ENCODE results near the gene DENND4C. TPM values are rescaled to one million over a fixed set of nuclear protein-coding genes. Genes with fewer than 3 reads are reported as not detected.
"Not testable (repeated sequence)": the region's sequence is repeated elsewhere in the genome, so short reads cannot be mapped to it uniquely, and the experiment has no call there.

Gene DENND4C
- total RNA-seq, 6 experiments from 2014 or later = 16.5 to 20.6 (median 19.3) TPM

- Mint-ChIP-seq H3K9me3 (no peaks in the 10 kb centered on the region), H3K4me3 (no peak overlapping the region), H3K27me3 (ENCODE audit: insufficient read depth) (no peaks in the 10 kb centered on the region; the same call in 1 of the 2 replicates)
Measured at GRCh38 chr9:19186232-19186631, 44.3 kb upstream of the DENND4C start.

GRCh38 chr9:19188771-19189170 lies 41.7 kb upstream of the DENND4C start:
- H3K36me3 Mint-ChIP-seq (ENCODE audit: low read depth) = no peaks in the 10 kb centered on the region
- no peaks in the 10 kb centered on the region; the same call in 1 of the 2 replicates for H3K27me3 Mint-ChIP-seq (ENCODE audit: insufficient read depth)
- H3K27ac Mint-ChIP-seq = no peak overlapping the region
- TF ChIP-seq, protein P1, sequence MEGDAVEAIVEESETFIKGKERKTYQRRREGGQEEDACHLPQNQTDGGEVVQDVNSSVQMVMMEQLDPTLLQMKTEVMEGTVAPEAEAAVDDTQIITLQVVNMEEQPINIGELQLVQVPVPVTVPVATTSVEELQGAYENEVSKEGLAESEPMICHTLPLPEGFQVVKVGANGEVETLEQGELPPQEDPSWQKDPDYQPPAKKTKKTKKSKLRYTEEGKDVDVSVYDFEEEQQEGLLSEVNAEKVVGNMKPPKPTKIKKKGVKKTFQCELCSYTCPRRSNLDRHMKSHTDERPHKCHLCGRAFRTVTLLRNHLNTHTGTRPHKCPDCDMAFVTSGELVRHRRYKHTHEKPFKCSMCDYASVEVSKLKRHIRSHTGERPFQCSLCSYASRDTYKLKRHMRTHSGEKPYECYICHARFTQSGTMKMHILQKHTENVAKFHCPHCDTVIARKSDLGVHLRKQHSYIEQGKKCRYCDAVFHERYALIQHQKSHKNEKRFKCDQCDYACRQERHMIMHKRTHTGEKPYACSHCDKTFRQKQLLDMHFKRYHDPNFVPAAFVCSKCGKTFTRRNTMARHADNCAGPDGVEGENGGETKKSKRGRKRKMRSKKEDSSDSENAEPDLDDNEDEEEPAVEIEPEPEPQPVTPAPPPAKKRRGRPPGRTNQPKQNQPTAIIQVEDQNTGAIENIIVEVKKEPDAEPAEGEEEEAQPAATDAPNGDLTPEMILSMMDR (IDR thresholded peaks at IDR 0.05) = no peak
- peaks cover 9% of the 10 kb centered on the region for H3K4me1 Mint-ChIP-seq (ENCODE audit: low read depth)
- no peak for DNase-seq
- no peak overlapping the region for H3K4me3 Mint-ChIP-seq
- no peaks in the 10 kb centered on the region for H3K9me3 Mint-ChIP-seq

More at GRCh38 chr9:19186232-19186631, 44.3 kb upstream of the DENND4C start:
- no peak for DNase-seq
- TF ChIP-seq, protein P1 (IDR thresholded peaks at IDR 0.05) = no peak
- Mint-ChIP-seq H3K4me1 (ENCODE audit: low read depth) (peaks cover 13% of the 10 kb centered on the region), H3K36me3 (ENCODE audit: low read depth) (no peaks in the 10 kb centered on the region), H3K27ac (no peak overlapping the region)

GRCh38 chr9:19192202-19193028 lies 38.1 kb upstream of the DENND4C start:
- H3K27me3 Mint-ChIP-seq (ENCODE audit: insufficient read depth) = peaks cover 2% of the 10 kb centered on the region
- DNase-seq = no peak
- no peak overlapping the region for H3K27ac Mint-ChIP-seq
- H3K4me3 Mint-ChIP-seq = no peak overlapping the region
- TF ChIP-seq, protein P1 (IDR thresholded peaks at IDR 0.05) = no peak
- H3K4me1 Mint-ChIP-seq (ENCODE audit: low read depth) = no peaks in the 10 kb centered on the region
- no peaks in the 10 kb centered on the region for H3K36me3 Mint-ChIP-seq (ENCODE audit: low read depth)
- no peaks in the 10 kb centered on the region for H3K9me3 Mint-ChIP-seq

DNA sequence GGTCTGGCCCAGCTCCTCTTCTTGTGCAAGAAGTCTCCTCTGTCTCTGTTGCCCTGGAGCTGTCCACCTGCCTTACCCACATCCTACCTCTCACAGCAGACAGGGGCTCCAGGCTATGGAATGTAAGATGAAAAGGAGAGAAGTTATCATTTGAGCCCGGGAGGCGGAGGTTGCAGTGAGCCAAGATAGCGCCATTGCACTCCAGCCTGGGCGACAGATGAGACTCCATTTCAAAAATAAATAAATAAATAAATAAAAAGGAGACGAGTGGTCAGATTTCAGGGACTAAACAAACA lies 37.5 kb upstream of the DENND4C start:
- H3K27ac Mint-ChIP-seq = no peak overlapping the region
- TF ChIP-seq, protein P1 (IDR thresholded peaks at IDR 0.05) = no peak
- DNase-seq = no peak
- H3K4me1 Mint-ChIP-seq (ENCODE audit: low read depth) = no peaks in the 10 kb centered on the region
- no peak overlapping the region for H3K4me3 Mint-ChIP-seq
- no peaks in the 10 kb centered on the region for H3K9me3 Mint-ChIP-seq
- no peaks in the 10 kb centered on the region for H3K36me3 Mint-ChIP-seq (ENCODE audit: low read depth)
- peaks cover 2% of the 10 kb centered on the region for H3K27me3 Mint-ChIP-seq (ENCODE audit: insufficient read depth)

DNA sequence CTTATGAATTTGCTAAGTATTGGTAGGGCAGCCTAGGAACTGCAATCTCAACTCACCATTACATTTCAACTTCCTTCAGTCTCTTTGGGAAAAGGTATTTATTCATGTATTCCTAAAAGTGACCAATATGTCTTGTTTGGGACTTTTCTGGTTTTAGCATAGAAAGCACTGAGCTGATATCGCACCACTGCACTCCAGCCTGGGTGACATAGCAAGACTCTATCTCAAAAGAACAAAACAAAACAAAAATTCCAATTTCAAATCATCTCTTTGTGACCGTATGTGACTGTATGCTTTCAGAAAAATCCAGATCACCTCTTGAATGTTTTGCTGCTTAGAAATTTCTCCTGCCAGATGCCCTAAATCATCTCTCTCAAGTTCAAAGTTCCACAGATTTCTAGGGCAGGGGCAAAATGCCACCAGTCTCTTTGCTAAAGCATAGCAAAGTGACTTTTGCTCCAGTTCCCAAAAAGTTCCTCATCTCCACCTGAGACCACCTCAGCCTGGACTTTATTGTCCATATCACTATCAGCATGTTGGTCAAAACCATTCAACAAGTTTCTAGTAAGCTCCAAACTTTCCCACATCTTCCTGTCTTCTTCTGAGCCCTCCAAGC lies 37.0 kb upstream of the DENND4C start:
- H3K9me3 Mint-ChIP-seq; DNase-seq; H3K36me3 Mint-ChIP-seq (ENCODE audit: low read depth); H3K4me3 Mint-ChIP-seq; H3K27ac Mint-ChIP-seq; H3K27me3 Mint-ChIP-seq (ENCODE audit: insufficient read depth); H3K4me1 Mint-ChIP-seq (ENCODE audit: low read depth): not testable (repeated sequence)

- TF ChIP-seq, protein P1 (IDR thresholded peaks at IDR 0.05) = no peak
- Mint-ChIP-seq H3K27me3 (ENCODE audit: insufficient read depth) (peaks cover 12% of the 10 kb centered on the region), H3K36me3 (ENCODE audit: low read depth) (no peaks in the 10 kb centered on the region), H3K4me1 (ENCODE audit: low read depth) (peaks cover 7% of the 10 kb centered on the region; the same call in 1 of the 2 replicates), H3K27ac (no peak overlapping the region), H3K9me3 (no peaks in the 10 kb centered on the region), H3K4me3 (no peak overlapping the region)
- DNase-seq = no peak
Measured at GRCh38 chr9:19198406-19198805, 32.1 kb upstream of the DENND4C start.

All from HFFc6 (cell line).